SK-N-SH (cell line): Measurements from ENCODE around the gene OR4D1. TPM values are rescaled to one million over a fixed set of nuclear protein-coding genes. Genes with fewer than 3 reads are reported as not detected.

Source experiments
- CTCF ChIA-PET: fragments of 300-600, 350-600 bp; formaldehyde crosslinking; extraction: SDS; loops from one replicate; lab custom pipeline; 2021; lab: Yijun Ruan, JAX
- POLR2A ChIA-PET: fragments of 350-600 bp; sonication (Branson Sonifier 250); formaldehyde crosslinking; extraction: SDS; loops from one replicate; lab custom pipeline; 2020; ENCODE audit warnings: antibody characterized with exemption, inconsistent platforms; lab: Yijun Ruan, JAX
- DNase-seq: peaks from one replicate; pipeline ENCODE4 v3.0.0; 2012
- H2AFZ ChIP-seq: fragments of 200-600 bp; sonication (generic); 2 replicates; pipeline ENCODE4 v1.8.1; 2016; ENCODE audit warnings: antibody characterized with exemption, mild to moderate bottlenecking, low read depth
- H3F3A ChIP-seq: fragments of 200-600 bp; sonication (generic); replicated peaks from 2 replicates; pipeline ENCODE3; 2016; ENCODE audit warnings: antibody characterized with exemption, mild to moderate bottlenecking; ENCODE audit not compliant: insufficient read depth
- H3K27ac ChIP-seq, 2 experiments: fragments of 200-500 bp in 1 of 2; fragments of 200-600 bp in 1 of 2; sonication (Bioruptor generic) in 1 of 2; sonication (generic), shearing (Covaris generic) in 1 of 2; 2 replicates each; pipeline versions ENCODE4 v1.5.1 to v1.6.1; 2014 to 2016; ENCODE audit warnings: low read depth in 2 of 2, inconsistent platforms in 1 of 2, low read length in 1 of 2, mild to moderate bottlenecking in 1 of 2, mixed read lengths in 1 of 2
- H3K27me3 ChIP-seq: fragments of 200-600 bp; sonication (generic), shearing (Covaris generic); 2 replicates; pipeline ENCODE4 v1.6.1; 2016; ENCODE audit warnings: mixed run types; ENCODE audit not compliant: insufficient read depth
- H3K36me3 ChIP-seq, 2 experiments: fragments of 200-500 bp in 1 of 2; fragments of 200-600 bp in 1 of 2; sonication (Bioruptor generic) in 1 of 2; sonication (generic) in 1 of 2; replicated peaks in 1 of 2; 2 replicates each; pipeline versions ENCODE3 to v1.5.1; 2014 to 2016; ENCODE audit warnings: low read length in 1 of 2, mild to moderate bottlenecking in 1 of 2; ENCODE audit not compliant: insufficient read depth in 2 of 2, control insufficient read depth in 1 of 2
- H3K4me1 ChIP-seq, 2 experiments: fragments of 200-500 bp in 1 of 2; fragments of 200-600 bp in 1 of 2; sonication (Bioruptor generic) in 1 of 2; sonication (generic), shearing (Covaris generic) in 1 of 2; 2 replicates each; pipeline versions ENCODE4 v1.5.1 to v1.6.1; 2014 to 2016; ENCODE audit warnings: low read depth in 1 of 2, low read length in 1 of 2, mixed run types in 1 of 2; ENCODE audit not compliant: insufficient read depth in 2 of 2, control insufficient read depth in 1 of 2
- H3K4me2 ChIP-seq: fragments of 200-600 bp; sonication (generic), shearing (Covaris generic); 2 replicates; pipeline ENCODE4 v1.6.1; 2017; ENCODE audit warnings: mixed run types
- H3K4me3 ChIP-seq, 2 experiments: fragments of 200-500 bp in 1 of 2; fragments of 200-600 bp in 1 of 2; sonication (Bioruptor generic) in 1 of 2; sonication (generic), shearing (Covaris generic) in 1 of 2; 2 replicates each; pipeline versions ENCODE4 v1.5.1 to v1.8.1; 2014 to 2016; ENCODE audit warnings: low read depth in 2 of 2, inconsistent platforms in 1 of 2, low read length in 1 of 2, mild to moderate bottlenecking in 1 of 2, mixed read lengths in 1 of 2, moderate library complexity in 1 of 2
- H3K79me2 ChIP-seq: fragments of 200-600 bp; sonication (generic); 2 replicates; pipeline ENCODE4 v1.8.1; 2017; ENCODE audit warnings: mild to moderate bottlenecking; ENCODE audit not compliant: insufficient read depth
- H3K9ac ChIP-seq: fragments of 200-600 bp; sonication (generic); 2 replicates; pipeline ENCODE4 v1.6.1; 2017; ENCODE audit warnings: mixed run types
- H3K9me2 ChIP-seq: fragments of 200-600 bp; sonication (generic); 2 replicates; pipeline ENCODE4 v1.6.1; 2017; ENCODE audit warnings: mixed run types
- H3K9me3 ChIP-seq: fragments of 200-600 bp; sonication (generic); 2 replicates; pipeline ENCODE4 v1.6.1; 2017; ENCODE audit warnings: mixed run types, mild to moderate bottlenecking, moderate library complexity
- H4K20me1 ChIP-seq: fragments of 200-600 bp; sonication (generic); 2 replicates; pipeline ENCODE4 v1.6.1; 2017; ENCODE audit warnings: mild to moderate bottlenecking, mixed run types; ENCODE audit not compliant: insufficient read depth
- EP300 ChIP-seq, 2 experiments: IDR thresholded peaks; 2 replicates each; pipeline versions ENCODE4 v1.4.0 to v1.6.1; 2012; ENCODE audit warnings: borderline replicate concordance in 1 of 2, low read depth in 1 of 2, low read length in 1 of 2
- FOSL2 ChIP-seq: IDR thresholded peaks from 2 replicates; pipeline ENCODE4 v1.4.0; 2012; ENCODE audit warnings: low read depth, mild to moderate bottlenecking, moderate library complexity, borderline replicate concordance
- FOXJ3 ChIP-seq: sonication (generic); formaldehyde crosslinking; IDR thresholded peaks from 2 replicates; pipeline ENCODE4 v1.5.1; 2020; ENCODE audit warnings: mild to moderate bottlenecking, missing genetic modification reagents
- MEF2A ChIP-seq: IDR thresholded peaks from 2 replicates; pipeline ENCODE4 v1.4.0; 2012; ENCODE audit warnings: low read depth, borderline replicate concordance
- NRF1 ChIP-seq: IDR thresholded peaks from 2 replicates; pipeline ENCODE4 v1.6.1; 2012; ENCODE audit warnings: low read depth, mild to moderate bottlenecking, low read length
- POLR2AphosphoS5 ChIP-seq: IDR thresholded peaks from 2 replicates; pipeline ENCODE4 v1.6.1; 2012; ENCODE audit warnings: low read depth, low read length
- RAD21 ChIP-seq: IDR thresholded peaks from 2 replicates; pipeline ENCODE4 v1.6.1; 2012; ENCODE audit warnings: mild to moderate bottlenecking, low read length
- RCOR1 ChIP-seq: fragments of 150-350 bp; IDR thresholded peaks from 2 replicates; pipeline ENCODE4 v1.6.1; 2017; ENCODE audit warnings: antibody characterized with exemption, low read length
- RFX5 ChIP-seq: IDR thresholded peaks from 2 replicates; pipeline ENCODE4 v1.6.1; 2012; ENCODE audit warnings: mild to moderate bottlenecking, improper control_type of control experiment, low read length
- RXRA ChIP-seq: IDR thresholded peaks from 2 replicates; pipeline ENCODE4 v1.4.0; 2012; ENCODE audit warnings: low read depth, mild to moderate bottlenecking, borderline replicate concordance
- TEAD4 ChIP-seq: IDR thresholded peaks from 2 replicates; pipeline ENCODE4 v1.4.0; 2012; ENCODE audit warnings: mild to moderate bottlenecking, borderline replicate concordance; ENCODE audit not compliant: insufficient read depth
- WGBS: methylation state at CpG from one replicate; pipeline ENCODE4 v1.1.6; 2017; ENCODE audit warnings: low lambda C conversion rate; 5-methylcytosine and 5-hydroxymethylcytosine counted together
- polyA plus RNA-seq, 3 experiments: library from polyadenylated mRNA; depleted of rRNA; stranded (reverse); fragments of >200 nt; gene quantifications; 2 replicates each; pipeline ENCODE4 v1.2.3, GENCODE V29; 2012
- TF ChIP-seq, protein P1 (sequence below): IDR thresholded peaks from 2 replicates; pipeline ENCODE4 v1.4.0; 2012; ENCODE audit warnings: low read depth
- TF ChIP-seq, protein P2 (sequence below): IDR thresholded peaks from 2 replicates; pipeline ENCODE4 v1.4.0; 2012; ENCODE audit warnings: low read depth, borderline replicate concordance
- TF ChIP-seq, protein P3 (sequence below): IDR thresholded peaks from 2 replicates; pipeline ENCODE4 v1.4.0; 2012; ENCODE audit warnings: low read depth, borderline replicate concordance
- TF ChIP-seq, protein P4 (sequence below): fragments of 150-350 bp; IDR thresholded peaks from 2 replicates; pipeline ENCODE4 v1.6.1; 2017; ENCODE audit warnings: antibody characterized with exemption, low read length, low read depth, borderline replicate concordance
- TF ChIP-seq, protein P5 (sequence below): fragments of 150-350 bp; IDR thresholded peaks from 2 replicates; pipeline ENCODE4 v1.6.1; 2016; ENCODE audit warnings: mild to moderate bottlenecking, low read depth, low read length

OR4D1 gene
- polyA plus RNA-seq, 1 of the 3 experiments (the other 2 are of a cell fraction): not detected

DNA sequence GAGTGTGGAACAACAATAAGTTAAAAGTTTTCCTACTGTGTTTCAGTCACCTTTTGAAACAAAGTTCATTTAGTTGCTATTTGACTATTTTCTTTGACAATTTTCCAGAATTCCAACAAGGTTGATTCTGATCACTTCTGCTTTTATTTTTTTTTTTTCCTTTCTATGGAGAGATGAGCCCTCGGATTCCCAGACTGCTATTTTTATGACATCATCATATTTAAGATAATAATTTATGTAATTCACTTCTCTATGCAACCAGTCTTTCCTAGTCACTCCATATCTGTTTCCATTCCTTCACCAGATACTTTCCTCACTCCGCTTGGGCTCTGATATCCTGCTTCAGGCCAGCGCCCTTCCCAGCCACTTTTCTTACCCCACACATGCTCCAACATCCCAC is 26.7 kb downstream of the OR4D1 start:
- Histone ChIP-seq H3K79me2 (no peaks in the 10 kb centered on the region), H3K9ac (no peak overlapping the region), H3K36me3 (no peaks in the 10 kb centered on the region), H3K9me3 (no peaks in the 10 kb centered on the region), H3F3A (no peaks in the 10 kb centered on the region), H3K27me3 (peaks cover 5% of the 10 kb centered on the region; the same call in 1 of the 2 replicates), H3K9me2 (no peaks in the 10 kb centered on the region), H3K4me1 (peaks cover 0 to 2% of the 10 kb centered on the region in 2 experiments; a peak in 1 of 4 replicates), H3K27ac (no peak overlapping the region), H3K4me2 (no peak overlapping the region), H4K20me1 (no peaks in the 10 kb centered on the region), H2AFZ (no peak overlapping the region), H3K4me3 (no peak overlapping the region)
- ChIA-PET POLR2A (no interaction called here), CTCF (interaction anchor here (1.1 to 1.3 kb wide), 2 partner anchors 10 to 62 kb away, joined by 3 to 4 read pairs; no protein-coding TSS in a partner anchor)
- no peak for DNase-seq
- no peak for TF ChIP-seq RCOR1
- TF ChIP-seq, protein P1, sequence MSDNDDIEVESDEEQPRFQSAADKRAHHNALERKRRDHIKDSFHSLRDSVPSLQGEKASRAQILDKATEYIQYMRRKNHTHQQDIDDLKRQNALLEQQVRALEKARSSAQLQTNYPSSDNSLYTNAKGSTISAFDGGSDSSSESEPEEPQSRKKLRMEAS: no peak
- TF ChIP-seq RFX5: no peak
- TF ChIP-seq FOSL2: no peak
- TF ChIP-seq, protein P2, sequence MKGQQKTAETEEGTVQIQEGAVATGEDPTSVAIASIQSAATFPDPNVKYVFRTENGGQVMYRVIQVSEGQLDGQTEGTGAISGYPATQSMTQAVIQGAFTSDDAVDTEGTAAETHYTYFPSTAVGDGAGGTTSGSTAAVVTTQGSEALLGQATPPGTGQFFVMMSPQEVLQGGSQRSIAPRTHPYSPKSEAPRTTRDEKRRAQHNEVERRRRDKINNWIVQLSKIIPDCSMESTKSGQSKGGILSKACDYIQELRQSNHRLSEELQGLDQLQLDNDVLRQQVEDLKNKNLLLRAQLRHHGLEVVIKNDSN: no peak
- no peak for TF ChIP-seq TEAD4
- TF ChIP-seq, protein P3, sequence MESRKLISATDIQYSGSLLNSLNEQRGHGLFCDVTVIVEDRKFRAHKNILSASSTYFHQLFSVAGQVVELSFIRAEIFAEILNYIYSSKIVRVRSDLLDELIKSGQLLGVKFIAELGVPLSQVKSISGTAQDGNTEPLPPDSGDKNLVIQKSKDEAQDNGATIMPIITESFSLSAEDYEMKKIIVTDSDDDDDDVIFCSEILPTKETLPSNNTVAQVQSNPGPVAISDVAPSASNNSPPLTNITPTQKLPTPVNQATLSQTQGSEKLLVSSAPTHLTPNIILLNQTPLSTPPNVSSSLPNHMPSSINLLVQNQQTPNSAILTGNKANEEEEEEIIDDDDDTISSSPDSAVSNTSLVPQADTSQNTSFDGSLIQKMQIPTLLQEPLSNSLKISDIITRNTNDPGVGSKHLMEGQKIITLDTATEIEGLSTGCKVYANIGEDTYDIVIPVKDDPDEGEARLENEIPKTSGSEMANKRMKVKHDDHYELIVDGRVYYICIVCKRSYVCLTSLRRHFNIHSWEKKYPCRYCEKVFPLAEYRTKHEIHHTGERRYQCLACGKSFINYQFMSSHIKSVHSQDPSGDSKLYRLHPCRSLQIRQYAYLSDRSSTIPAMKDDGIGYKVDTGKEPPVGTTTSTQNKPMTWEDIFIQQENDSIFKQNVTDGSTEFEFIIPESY: no peak
- TF ChIP-seq RAD21: no peak
- no peak for TF ChIP-seq FOXJ3 (CRISPR knock-in tag)
- TF ChIP-seq MEF2A: no peak
- TF ChIP-seq POLR2AphosphoS5: no peak
- no peak for TF ChIP-seq EP300 (IDR thresholded peaks at IDR 0.05; ENCODE audit: borderline replicate concordance in 1 of 2, low read depth in 1 of 2, low read length in 1 of 2)
- TF ChIP-seq, protein P4, sequence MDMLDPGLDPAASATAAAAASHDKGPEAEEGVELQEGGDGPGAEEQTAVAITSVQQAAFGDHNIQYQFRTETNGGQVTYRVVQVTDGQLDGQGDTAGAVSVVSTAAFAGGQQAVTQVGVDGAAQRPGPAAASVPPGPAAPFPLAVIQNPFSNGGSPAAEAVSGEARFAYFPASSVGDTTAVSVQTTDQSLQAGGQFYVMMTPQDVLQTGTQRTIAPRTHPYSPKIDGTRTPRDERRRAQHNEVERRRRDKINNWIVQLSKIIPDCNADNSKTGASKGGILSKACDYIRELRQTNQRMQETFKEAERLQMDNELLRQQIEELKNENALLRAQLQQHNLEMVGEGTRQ: no peak
- TF ChIP-seq RXRA: no peak
- no peak for TF ChIP-seq NRF1
- TF ChIP-seq, protein P5, sequence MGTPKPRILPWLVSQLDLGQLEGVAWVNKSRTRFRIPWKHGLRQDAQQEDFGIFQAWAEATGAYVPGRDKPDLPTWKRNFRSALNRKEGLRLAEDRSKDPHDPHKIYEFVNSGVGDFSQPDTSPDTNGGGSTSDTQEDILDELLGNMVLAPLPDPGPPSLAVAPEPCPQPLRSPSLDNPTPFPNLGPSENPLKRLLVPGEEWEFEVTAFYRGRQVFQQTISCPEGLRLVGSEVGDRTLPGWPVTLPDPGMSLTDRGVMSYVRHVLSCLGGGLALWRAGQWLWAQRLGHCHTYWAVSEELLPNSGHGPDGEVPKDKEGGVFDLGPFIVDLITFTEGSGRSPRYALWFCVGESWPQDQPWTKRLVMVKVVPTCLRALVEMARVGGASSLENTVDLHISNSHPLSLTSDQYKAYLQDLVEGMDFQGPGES: no peak
- WGBS: 7% methylated on average over 3 of the region's 3 CpGs
